Dermis microvascular lymphatic vessel endothelial cell (primary cell): ENCODE results near the gene GNAQ. TPM values are rescaled to one million over a fixed set of nuclear protein-coding genes. Genes with fewer than 3 reads are reported as not detected.

Source experiments
- DNase-seq, 2 donors: peaks; one replicate each; pipeline versions ENCODE4 v3.0.0 to v3.0.0-alpha.2; 2010; ENCODE audit warnings: low read depth in 2 of 2
- total RNA-seq: library from RNA; depleted of rRNA; stranded (reverse); fragments of >200 nt; gene quantifications from 2 replicates; pipeline ENCODE4 v1.2.1, GENCODE V29; 2014

GNAQ gene
- total RNA-seq, 1 donor from 2014 or later = 28.6 TPM

GRCh38 chr9:77975036-77975435 is 56.6 kb downstream of the GNAQ start:
- DNase-seq = no peak

- DNase-seq = no peak
Observed at GRCh38 chr9:77974434-77974833, 57.2 kb downstream of the GNAQ start.

- no peak for DNase-seq
Observed at GRCh38 chr9:77969083-77969482, 62.5 kb downstream of the GNAQ start.

GRCh38 chr9:77968506-77968905 is 63.1 kb downstream of the GNAQ start:
- no peak for DNase-seq

- no peak for DNase-seq
Observed at GRCh38 chr9:77966718-77967117, 64.9 kb downstream of the GNAQ start.

- DNase-seq = no peak
Observed at GRCh38 chr9:77965445-77966123, 66.0 kb downstream of the GNAQ start.

GRCh38 chr9:77964258-77964657 is 67.4 kb downstream of the GNAQ start:
- no peak for DNase-seq

GRCh38 chr9:77961541-77961940 is 70.1 kb downstream of the GNAQ start:
- peak in 1 of 2 donors; percentile 61 for DNase-seq

- no peak for DNase-seq
Observed at GRCh38 chr9:77960356-77961153, 71.1 kb downstream of the GNAQ start.

- no peak for DNase-seq
Observed at GRCh38 chr9:77959803-77960202, 71.8 kb downstream of the GNAQ start.

- DNase-seq = no peak
Observed at GRCh38 chr9:77957652-77958051, 74.0 kb downstream of the GNAQ start.

GRCh38 chr9:77956555-77956954 is 75.1 kb downstream of the GNAQ start:
- peak in 1 of 2 donors; percentile 30 for DNase-seq

- no peak for DNase-seq
Observed at GRCh38 chr9:77954666-77955015, 77.0 kb downstream of the GNAQ start.

GRCh38 chr9:77954013-77954665 is 77.5 kb downstream of the GNAQ start:
- DNase-seq = no peak

- no peak for DNase-seq
Observed at GRCh38 chr9:77953590-77953989, 78.0 kb downstream of the GNAQ start.

GRCh38 chr9:77952635-77953328 is 78.8 kb downstream of the GNAQ start:
- peak in 1 of 2 donors; percentile 36 for DNase-seq

GRCh38 chr9:77951369-77951768 is 80.2 kb downstream of the GNAQ start:
- no peak for DNase-seq

GRCh38 chr9:77949751-77950436 is 81.7 kb downstream of the GNAQ start:
- DNase-seq = no peak

GRCh38 chr9:77947651-77948050 is 84.0 kb downstream of the GNAQ start:
- DNase-seq = no peak

- no peak for DNase-seq
Observed at GRCh38 chr9:77946969-77947620, 84.5 kb downstream of the GNAQ start.

GRCh38 chr9:77946296-77946695 is 85.3 kb downstream of the GNAQ start:
- DNase-seq = no peak
